HG03457 (cell line): ENCODE results near the gene MT1H.

Experiments
- ATAC-seq: cut with Tn5 transposase; IDR thresholded peaks from one replicate; pipeline ENCODE4 v1.9.1; 2021; ENCODE audit warnings: moderate number of reproducible peaks; ENCODE audit not compliant: unreplicated experiment

The MT1H gene

DNA sequence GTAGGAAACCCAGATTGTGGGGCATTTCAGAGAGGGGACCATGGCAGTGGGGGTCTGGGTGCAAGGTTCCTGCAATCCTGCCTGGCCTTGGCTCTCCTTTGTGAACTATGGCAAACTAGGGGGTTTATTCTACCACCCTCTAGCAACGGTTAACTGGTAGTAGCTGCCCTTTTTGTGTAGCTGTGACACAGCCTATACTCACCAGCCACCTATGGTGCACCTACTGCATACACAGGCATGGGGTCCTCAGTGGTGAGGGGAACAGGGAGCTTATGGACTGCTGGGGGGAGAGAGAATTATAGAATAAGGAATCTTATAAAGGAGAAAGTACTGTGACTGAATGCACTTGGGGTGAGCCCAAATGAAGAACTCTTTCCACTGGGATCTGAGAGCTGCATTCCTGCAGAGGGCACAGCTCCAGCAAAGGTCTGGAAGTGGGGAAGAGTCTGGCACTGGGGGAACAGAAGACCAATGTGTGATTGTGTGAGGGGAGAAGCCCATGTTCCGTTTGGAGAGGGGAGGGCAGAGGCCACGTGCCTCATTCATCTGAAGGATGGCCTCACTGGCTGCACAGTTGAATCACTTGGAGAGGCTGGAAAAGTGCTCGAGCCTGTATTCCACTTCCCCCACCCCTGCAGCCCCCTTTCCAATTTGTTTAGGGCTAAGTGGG lies 14.8 kb downstream of the MT1H start:
- ATAC-seq: no peak

DNA sequence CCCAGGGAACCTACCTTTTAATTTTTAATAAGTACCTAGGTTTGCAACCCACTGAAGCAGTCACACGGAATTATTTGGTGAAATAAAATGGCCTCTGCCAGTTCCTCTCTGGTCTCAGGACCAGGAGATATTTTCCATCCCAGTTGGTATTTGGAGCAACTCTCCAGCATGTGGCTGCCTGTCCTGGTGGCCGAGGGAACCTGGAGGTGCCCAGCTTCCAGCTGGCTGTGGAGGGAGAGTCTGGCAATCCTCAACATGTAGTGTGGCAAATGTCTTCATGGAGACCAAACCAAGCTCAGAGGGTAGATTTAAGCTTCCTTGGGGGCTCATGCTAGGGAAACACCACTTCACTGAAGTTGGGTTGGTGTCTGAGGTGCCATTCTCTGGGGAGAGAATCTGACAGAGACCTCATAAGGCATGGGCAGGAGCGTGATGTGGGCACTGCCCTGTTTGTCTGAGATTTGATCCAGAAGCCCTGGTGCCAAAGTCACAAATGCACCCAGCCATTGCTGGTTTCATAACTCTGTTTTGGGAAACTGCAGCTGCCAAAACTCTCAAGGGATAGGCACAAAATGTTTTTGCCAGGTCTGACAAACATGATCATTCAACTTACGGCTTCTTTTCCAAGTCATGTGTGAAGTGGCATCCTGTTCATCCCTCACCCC lies 15.4 kb downstream of the MT1H start:
- ATAC-seq: no peak

DNA sequence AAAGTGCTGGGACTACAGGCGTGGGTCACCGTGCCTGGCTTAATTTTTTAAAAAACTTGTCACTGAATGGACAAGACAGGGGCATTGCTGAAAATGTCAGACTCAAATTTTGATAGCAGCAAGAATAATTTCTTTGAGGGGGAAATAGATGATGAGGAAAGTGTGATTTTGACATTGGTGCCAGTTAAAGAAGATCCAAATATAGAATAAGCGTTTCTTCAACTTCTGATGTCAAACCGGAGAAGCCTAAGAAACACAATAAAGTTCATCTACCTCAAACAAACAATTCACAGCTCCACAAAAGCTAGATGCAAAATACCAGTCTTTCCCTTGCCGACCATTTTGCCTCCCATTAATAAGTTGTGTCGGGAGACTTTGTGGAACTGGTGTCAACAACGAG lies 17.1 kb downstream of the MT1H start:
- ATAC-seq: no peak

DNA sequence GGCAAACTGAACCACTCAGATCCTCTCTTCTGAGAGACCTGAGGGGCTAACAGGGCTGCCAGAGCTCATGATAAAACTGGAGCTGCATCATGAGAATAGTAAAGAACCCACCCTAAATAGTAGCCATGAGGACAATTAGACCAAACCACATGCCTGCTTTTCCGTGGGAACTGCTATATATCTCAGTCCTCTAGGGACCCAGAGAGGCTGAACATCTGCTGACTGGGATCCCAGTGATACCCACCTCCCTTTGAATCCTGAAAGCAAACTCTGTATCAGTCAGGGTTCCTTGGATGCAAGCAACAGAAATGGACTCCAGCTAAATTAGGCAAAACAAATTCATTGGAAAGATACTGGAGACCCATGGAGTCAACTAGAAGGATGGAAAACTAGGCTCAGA lies 19.1 kb downstream of the MT1H start:
- no peak for ATAC-seq

DNA sequence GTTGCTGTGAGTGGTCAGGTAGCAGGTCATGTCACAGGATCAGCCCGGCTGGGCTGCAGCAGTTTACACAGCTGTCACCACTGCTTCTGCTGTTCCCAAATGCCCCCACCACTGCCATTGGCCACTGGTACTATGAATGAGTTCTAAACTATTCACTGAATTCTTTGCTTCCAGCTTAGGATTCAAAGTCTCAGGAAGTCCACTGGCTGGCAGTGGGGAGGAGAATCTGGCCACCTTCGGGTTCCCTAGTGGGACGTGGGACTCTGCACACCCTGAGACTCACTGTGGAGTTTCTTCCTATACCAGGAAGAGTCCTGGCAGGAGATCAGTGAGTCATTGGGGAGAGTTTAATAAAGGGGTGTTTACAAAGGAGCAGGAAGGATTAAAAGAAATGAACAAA lies 19.6 kb downstream of the MT1H start:
- ATAC-seq: no peak

DNA sequence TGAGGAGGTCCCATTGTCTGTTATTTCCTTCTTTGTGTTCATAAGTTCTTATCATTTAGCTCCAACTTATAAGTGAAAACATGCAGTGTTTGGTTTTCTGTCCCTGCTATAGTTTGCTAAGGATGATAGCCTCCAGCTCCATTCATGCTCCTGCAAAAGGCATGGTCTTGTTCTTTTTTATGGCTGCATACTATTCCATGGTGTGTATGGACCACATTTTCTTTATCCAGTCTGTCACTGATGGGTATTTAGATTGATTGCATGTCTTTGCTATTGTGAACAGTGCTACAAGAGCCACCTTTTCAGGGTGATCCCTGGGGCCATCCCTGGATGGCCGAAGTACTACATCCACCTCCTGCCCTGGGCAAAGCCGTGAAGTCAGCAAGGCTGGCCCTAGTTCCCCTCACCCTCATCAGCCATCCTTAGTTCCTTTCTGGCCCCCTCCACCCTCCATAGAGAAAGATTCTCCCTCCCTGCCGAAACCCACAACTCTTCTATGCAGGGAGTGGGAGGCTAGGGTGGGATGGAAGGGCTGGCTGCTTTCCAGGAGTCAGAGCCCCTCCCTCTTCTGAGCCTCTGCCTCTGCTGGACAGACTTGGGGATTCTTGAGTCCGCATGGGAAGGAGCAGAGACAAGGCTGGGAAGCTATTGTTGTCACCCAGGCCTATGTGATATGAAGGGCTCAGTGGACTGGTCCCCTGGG lies 21.0 kb downstream of the MT1H start:
- no peak for ATAC-seq

DNA sequence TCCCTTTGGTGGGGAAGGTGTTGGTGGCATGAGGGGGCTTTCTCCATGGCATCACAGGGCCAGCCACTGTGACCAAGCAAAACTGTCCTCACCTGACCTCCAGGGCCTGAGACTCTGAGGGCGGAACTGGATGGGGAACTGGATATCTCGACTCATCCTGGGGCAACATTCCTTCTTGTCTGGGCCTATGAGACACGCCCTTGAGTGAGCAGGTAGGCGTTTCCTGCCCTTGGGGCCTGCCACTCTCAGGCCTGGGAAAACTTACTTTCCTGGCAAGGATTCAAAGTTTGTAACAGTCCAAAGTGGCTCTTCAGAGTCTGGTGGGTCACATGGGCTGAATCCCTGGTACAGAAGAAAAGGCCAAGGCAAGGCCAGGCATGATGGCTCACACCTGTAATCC lies 22.3 kb downstream of the MT1H start:
- no peak for ATAC-seq

DNA sequence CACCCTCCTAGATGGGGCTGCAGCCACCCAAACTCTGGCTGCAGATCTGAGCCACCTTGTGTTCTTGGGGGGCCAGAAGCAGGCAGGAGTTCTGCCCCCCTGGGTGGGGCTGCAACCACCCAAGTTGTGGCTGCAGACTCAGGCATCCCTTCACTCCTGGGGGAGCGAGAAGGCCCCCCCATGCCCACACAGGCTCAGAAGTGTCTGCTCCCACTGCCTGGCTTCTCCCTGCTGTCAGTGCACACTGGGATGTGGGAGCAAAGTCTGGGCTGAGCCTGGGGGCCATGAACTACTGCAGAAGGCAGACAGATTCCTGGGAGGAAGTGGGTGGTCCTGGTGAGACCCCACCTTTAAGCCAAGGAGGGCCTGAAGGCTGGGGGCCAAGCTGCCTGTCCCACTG lies 25.6 kb downstream of the MT1H start:
- no peak for ATAC-seq

DNA sequence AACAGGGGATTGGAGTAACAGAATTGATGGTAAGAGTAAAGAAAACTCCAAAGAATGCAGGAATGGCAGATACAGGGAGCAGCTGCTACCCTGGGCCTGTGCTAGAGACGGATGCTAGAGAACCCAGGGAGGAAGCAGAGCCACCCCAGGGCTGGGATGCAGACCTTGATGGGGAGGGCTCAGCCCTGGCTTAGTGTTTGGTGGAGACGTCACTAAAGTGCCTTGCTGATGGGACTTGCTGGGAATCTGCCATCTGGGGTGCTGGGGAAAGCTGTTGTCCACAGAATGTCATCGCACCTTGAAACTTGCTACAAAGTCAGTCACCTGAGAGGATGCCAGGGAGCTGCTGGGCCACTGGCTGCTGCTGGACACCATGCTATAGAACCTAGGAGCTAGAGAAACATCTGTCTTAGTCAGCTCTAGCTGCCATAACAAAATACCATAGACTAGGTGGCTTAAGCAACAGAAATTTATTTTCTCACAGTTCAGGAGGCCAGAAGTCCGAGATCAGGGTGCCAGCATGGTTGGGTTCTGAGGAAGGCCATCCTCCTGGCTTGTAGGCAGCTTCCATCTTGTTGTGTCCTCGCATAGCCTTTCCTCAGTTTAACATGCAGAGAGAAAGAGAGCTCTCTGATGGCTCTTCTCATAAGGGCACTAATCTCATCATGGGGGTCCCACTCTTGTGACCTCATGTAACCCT lies 28.0 kb downstream of the MT1H start:
- ATAC-seq: no peak

DNA sequence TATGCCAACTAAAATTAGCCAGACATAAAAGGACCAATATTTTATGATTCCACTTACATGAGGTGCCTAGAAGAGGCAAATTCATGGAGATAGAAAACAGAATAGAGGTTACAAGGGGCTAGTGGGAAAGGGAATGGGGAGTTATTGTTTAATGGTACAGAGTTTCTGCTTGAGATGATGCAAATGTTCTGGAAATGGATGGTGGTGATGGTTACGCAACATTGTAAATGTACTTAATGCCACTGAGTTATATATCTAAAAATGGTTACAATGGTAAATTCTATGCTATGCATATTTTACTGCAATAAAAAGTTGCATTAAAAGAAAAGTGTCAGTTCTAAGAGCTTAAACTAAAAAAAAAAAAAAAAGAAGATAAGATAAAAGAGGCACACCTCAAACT lies 30.6 kb downstream of the MT1H start:
- no peak for ATAC-seq

DNA sequence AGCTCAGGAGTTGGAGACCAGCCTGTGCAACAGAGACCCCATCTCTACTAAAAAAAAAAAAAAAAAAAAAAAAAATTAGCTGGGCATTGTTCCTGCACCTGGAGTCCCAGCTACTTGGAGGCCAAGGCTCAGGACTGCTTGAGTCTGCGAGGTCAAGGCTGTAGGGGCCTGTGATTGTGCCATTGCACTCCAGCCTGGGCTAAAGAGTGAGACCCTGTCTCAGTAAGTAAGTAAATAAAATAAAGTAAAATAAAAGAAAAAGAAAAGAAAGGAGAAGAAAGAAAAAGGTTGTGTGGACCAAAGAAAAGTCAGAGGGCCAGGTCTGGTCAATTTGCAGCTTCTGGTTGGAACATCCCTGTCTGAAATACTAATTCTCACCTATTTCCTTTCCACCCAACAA lies 31.0 kb downstream of the MT1H start:
- ATAC-seq: no peak

DNA sequence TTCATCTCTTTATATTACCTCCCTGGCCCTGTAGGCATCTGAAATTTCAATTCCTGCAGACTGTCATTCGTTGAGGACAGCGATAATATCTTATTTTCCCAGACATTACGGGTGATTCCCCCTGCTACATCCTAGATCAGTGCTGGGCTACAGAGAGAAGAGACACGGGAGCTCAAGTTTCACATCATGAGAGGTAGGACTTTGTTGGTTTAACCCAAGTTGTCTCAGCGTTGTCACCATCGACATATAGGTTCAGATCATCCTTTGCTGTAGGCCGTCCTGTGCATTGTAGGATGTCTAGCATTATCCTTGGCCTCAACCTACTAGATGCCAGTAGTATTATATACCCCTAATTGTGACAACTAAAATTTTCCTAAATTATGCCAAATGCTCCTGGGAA lies 31.9 kb downstream of the MT1H start:
- no peak for ATAC-seq

DNA sequence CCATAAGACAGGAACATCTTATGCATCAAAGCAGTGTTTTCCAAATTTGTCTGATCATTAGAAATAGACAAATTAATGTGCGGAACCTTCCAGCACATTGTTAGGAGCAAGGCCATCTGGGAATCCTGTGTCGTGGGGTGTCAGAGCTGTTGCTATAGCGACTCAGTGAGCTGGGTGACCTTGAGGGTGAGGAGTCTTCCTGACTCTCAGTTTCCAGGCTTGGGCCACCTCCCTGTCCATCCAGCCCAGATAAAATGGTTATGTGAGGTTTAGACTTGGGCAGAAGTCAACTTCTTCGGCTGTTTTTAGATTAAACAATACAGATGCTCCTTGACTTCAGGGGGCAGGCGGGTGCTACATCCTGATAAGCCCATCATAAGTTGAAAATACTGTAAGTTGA lies 33.2 kb downstream of the MT1H start:
- ATAC-seq: no peak

DNA sequence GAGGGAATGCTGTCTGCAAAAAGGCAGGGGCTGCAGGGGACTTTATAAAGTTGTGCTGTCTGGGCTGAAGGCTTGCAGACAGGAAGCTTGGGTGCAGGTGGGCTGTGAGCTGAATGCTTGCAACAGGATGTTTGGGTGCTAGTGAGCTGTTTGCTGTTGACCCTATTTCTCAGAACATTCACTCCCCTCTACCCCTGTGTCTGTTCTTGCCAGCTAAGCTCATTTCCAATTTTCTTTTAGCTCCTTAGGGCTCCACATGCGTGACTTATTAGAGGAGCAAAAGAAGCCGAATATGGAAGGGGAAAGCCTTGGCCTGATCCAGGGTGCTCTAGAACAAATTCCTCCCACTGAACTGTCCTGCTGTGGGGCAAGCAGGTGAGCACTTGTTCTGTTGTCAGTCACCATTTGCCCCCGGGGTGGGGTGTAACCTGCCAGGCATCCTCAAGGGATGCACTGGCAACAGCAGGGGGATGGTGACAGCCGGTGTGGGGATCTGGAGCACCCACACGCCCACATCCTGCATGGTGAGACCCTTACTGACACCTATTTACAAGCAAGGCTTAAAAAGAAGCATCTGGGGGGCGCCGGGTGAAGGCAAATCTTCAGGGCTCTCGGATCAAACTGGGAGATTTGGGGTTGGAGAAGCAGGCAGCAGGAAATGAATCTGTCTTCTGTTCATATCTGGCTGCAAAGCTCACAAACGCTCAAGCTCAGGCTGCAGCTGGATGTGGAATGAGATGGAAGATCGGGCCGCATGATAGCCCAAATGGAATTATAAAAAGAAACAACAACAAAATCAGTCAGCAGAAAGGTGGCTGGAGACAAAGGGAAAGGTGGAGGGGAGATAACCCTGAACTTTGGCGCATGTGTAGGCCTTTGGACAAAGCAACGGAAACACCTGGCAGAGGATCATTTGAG lies 39.2 kb downstream of the MT1H start:
- ATAC-seq: no peak

DNA sequence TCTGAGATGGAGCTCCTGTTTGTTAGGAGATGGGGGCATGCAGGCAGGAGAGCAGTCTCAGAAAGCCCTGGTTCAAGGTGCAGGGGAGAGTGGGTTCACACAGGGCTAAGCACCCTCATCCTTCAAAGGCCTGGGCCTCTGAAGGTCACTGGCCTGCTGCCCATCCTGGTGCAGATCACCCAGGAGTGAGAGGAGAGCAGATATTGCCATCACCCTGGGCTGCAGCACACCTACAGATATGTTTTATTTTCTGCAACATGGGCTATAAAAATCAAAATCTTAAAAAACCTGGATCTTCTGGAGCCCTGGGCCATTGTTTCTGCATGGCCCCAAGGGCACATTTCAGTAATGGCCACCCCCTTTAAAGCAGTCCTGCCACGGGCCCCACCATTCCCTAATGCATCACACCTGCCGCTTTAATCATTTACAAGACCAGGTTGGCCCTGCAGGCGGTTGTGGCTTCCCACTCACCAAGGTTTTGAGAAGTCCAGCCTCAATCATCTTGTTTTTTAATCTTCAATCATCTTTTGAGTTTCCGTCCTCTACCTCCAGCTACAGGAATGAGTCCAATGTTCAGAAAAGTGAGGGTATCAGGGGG lies 39.9 kb downstream of the MT1H start:
- no peak for ATAC-seq

DNA sequence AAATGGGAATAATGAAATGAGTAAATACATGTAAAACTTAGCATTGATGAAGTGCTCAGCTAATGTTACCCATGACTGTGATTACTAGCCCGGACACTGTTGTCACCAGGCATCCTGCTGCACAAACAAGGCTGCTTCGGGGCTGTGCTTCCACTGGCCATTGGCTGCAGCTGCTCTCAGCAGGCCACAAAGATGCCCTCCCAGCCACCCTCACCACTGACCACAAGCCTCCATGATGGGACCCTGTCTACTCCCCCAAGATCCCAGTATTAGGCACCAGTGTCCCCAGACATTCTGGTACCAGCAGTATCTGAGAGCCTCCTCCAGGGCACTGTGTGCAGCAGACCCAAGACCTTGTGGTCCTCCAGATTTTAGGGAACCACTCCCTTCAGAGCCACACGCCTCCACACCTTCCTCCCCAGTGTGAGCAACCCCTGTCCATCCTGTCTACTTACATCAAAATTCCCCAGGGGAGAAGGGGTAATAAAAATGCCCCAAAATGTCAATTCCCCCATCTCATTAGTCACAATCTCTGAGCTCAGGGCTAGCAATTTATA lies 40.6 kb downstream of the MT1H start:
- no peak for ATAC-seq

DNA sequence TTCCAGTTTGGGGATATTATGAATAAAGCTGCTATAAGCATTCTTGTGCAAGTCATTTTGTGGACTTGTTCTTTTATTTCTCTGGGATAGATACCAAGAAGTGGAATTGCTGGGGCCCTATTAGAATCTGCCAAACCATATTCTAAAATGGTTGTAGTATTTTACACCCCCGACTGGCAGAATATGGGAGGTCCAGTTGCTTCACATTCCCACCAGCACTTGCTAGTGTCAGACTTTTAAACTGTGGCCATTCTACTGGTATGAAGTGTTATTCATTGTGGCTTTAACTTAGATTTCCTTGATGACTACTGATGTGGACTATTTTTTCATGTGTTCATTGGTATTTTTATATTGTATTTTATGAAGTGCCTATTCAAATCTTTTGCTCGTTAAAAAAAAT lies 42.2 kb downstream of the MT1H start:
- no peak for ATAC-seq

DNA sequence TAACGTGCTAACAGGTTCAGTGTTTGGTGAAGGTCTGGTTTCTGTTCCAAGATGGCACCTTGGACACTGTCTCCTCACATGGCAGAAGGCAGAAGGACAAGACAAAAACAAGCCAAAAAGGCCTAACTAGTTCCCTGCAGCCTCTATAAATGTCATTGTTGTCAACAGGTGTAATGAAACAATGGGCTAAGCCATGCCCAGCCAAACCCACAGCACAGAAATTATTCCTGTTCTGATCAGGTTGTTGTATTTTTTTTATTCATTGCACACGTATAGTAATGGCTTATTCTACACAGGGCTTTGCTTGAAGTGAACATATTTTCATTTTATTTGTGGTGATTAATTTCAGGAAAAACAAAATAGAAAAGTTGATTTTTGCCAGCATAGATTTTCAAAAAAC lies 44.2 kb downstream of the MT1H start:
- no peak for ATAC-seq

DNA sequence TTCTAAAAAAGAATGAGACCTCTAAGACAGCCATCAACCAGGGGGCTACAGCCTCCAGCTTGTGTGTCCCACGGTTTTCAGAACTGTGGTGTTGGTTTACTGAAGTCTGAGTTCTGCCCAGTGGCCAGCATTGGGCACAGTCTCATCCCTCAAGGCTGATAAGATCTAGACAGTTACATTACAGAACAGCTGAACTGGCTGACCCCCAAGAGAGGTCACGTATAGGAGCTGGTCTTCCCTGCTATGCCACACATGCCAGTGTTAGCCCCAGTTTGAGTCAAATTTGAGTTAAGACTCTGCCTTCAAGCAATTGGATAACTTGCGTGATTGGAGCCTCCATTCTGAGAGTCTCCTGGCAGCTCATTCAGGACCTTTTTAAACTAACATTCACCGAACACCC lies 45.5 kb downstream of the MT1H start:
- ATAC-seq: no peak

DNA sequence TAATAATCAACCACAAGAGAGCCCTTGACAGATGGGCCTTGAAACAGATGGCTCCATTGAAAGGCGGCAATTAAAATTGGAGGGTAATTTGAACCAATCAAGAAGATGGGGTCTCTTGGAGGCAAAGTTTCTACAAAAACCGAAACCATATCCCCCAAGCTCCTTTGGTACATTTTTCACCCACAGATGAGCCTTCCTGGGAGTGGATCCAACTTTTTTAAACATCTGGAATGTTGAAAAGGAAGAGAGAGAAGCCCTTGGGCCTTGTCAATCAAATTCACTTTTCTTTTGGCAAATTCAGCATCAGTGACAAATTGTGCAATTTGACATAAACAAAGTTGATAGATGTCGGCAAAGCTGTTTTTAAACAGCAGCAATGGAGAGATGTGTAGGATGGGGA lies 47.1 kb downstream of the MT1H start:
- no peak for ATAC-seq
